ENCODE measurements around the gene BYSL. TPM values are rescaled to one million over a fixed set of nuclear protein-coding genes. Genes with fewer than 3 reads are reported as not detected.

BYSL gene
- total RNA-seq, 2 experiments from 2014 or later, result 36.1 to 54.5 TPM

DNA sequence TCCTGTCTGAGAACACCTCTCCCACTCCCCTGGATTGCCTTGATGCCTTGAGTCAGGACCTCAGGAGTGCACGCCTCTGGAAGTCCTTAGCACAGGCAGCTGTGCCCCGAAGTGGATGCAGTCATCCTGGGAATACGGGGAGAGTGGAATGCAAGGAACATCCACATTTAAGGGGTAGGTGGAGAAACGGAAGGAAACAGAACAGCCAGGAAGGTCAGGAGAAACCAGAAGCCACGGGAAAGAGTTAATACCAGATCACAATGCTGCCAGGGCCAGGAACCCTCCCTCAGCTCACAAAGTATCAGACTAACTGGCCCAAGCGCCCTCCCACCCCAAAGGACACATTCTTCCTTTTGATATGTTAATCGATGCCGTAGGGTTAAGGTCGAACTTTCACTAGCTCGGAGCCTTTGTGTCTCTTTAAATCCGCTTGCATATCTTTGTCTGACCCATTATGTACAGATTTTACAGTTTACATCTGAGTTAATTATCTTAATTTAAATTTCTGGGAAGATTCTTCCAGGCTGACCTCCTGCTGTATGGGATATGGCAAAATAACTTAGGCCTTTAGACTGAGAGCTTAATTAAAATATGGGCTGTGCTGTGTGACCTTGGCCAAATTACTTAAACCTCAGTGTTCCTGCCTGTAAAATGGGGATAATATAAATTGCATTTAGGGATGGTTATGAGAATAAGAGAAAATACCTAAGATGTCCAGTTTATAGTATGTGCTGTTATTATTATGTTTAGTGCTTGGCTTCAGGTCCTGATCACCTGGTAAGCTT lies 44.3 kb downstream of the BYSL start:
- no peak for DNase-seq (ENCODE audit: low spot score)
- no peak overlapping the region for H3K4me3 ChIP-seq (ENCODE audit: low read depth, low read length, poor library complexity, severe bottlenecking)
- POLR2A ChIA-PET, result interaction anchor here (0.5 to 1.2 kb wide), 7 partner anchors 13 to 231 kb away, joined by 3 to 5 read pairs (median 3); no protein-coding TSS in a partner anchor
- no peaks in the 10 kb centered on the region for H3K9me2 ChIP-seq (ENCODE audit: insufficient read depth, low read length)
- peaks cover 10% of the 10 kb centered on the region for H3K4me1 ChIP-seq (ENCODE audit: insufficient read depth, low read length, poor library complexity, severe bottlenecking)
- no peaks in the 10 kb centered on the region for H3K9me3 ChIP-seq (ENCODE audit: low read length)
- H2AFZ ChIP-seq (ENCODE audit: low read length), result no peak overlapping the region
- no TSS peak for BruUV-seq (replicated peaks)
- intact Hi-C loops (cut with micrococcal nuclease; ENCODE audit: unreplicated experiment), result no loop called here
- H3K4me2 ChIP-seq (ENCODE audit: low read length), result no peak overlapping the region
- no peaks in the 10 kb centered on the region for H3K79me2 ChIP-seq (ENCODE audit: insufficient read depth, low read depth, low read length)
- H4K20me1 ChIP-seq (ENCODE audit: insufficient read depth, low read length), result no peaks in the 10 kb centered on the region
- CTCF ChIA-PET (ENCODE audit: unreplicated experiment), result no interaction called here
- no peak overlapping the region for H3K27ac ChIP-seq (ENCODE audit: low read depth, low read length, poor library complexity, severe bottlenecking)
- TF ChIP-seq CTCF (conservative IDR thresholded peaks at IDR 0.05; ENCODE audit: low read length), result no peak
- no peaks in the 10 kb centered on the region for H3K36me3 ChIP-seq (ENCODE audit: insufficient read depth, low read length)

DNA sequence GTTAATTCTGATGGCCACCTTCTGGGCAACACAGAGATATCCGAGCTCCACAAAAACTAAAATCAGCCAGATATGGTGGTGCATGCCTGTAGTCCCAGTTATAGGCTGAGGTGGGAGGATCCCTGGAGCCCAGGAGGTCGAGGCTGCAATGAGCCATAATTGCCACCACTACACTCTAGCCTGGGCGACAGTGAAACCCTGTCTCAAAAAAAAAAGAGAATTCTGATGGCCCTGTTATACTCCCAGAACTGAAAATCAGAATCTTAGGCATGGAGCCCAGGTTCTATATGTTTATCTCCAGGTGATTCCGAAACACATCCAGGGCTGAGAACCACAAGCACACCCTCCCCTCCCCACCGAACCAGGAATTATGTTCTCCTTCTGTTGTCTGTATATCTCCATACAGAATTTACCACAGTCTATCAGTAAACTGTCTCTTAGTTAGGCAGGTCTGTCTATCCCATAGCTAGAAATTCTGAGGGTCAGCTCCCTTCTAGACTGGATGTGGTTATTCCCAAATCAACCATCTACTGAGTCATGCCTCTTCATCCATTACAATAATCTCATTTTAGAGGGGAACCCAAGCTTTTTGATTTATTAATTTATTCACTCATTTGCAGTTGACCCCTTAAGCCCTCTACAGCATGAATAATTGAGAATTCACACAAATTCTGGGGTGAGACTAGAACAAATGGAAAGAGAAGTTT lies 45.1 kb downstream of the BYSL start:
- POLR2A ChIA-PET, result interaction anchor here (0.5 to 2.3 kb wide), 6 partner anchors 10 to 55 kb away, joined by 3 to 6 read pairs (median 3); no protein-coding TSS in a partner anchor

More for the DNA sequence above, 45.1 kb downstream of the BYSL start:
- BruUV-seq (replicated peaks), result no TSS peak
- peaks cover 14% of the 10 kb centered on the region for H3K4me1 ChIP-seq (ENCODE audit: insufficient read depth, low read length, poor library complexity, severe bottlenecking)
- H3K9me3 ChIP-seq (ENCODE audit: low read length), result no peaks in the 10 kb centered on the region
- no peaks in the 10 kb centered on the region for H3K79me2 ChIP-seq (ENCODE audit: insufficient read depth, low read depth, low read length)
- no peak overlapping the region for H3K4me2 ChIP-seq (ENCODE audit: low read length)
- H2AFZ ChIP-seq (ENCODE audit: low read length), result no peak overlapping the region
- H4K20me1 ChIP-seq (ENCODE audit: insufficient read depth, low read length), result no peaks in the 10 kb centered on the region
- H3K36me3 ChIP-seq (ENCODE audit: insufficient read depth, low read length), result no peaks in the 10 kb centered on the region
- no peak overlapping the region for H3K4me3 ChIP-seq (ENCODE audit: low read depth, low read length, poor library complexity, severe bottlenecking)
- no peak for DNase-seq (ENCODE audit: low spot score)
- no peaks in the 10 kb centered on the region for H3K9me2 ChIP-seq (ENCODE audit: insufficient read depth, low read length)
- CTCF ChIA-PET (ENCODE audit: unreplicated experiment), result no interaction called here
- H3K27ac ChIP-seq (ENCODE audit: low read depth, low read length, poor library complexity, severe bottlenecking), result no peak overlapping the region
- TF ChIP-seq EZH2phosphoT487 (IDR thresholded peaks at IDR 0.05; ENCODE audit: borderline replicate concordance, low read depth, low read length) (no peak), CTCF (conservative IDR thresholded peaks at IDR 0.05; ENCODE audit: low read length) (no peak)
- intact Hi-C loops (cut with micrococcal nuclease; ENCODE audit: unreplicated experiment), result no loop called here
